ENCODE data around the gene MPPED1. TPM values are rescaled to one million over a fixed set of nuclear protein-coding genes. Genes with fewer than 3 reads are reported as not detected.

Gene MPPED1
- total RNA-seq, 1 experiment from 2014 or later, result not detected

- DNase-seq (ENCODE audit: low read depth), result no peak
Observed at GRCh38 chr22:43429426-43429825, 17.6 kb downstream of the MPPED1 start.

GRCh38 chr22:43431808-43432554 lies 20.2 kb downstream of the MPPED1 start:
- no peak for DNase-seq (ENCODE audit: low read depth)

- DNase-seq (ENCODE audit: low read depth), result no peak
Observed at GRCh38 chr22:43432883-43433415, 21.1 kb downstream of the MPPED1 start.

- no peak for DNase-seq (ENCODE audit: low read depth)
Observed at GRCh38 chr22:43433451-43434274, 21.8 kb downstream of the MPPED1 start.

GRCh38 chr22:43434275-43434927 lies 22.6 kb downstream of the MPPED1 start:
- no peak for DNase-seq (ENCODE audit: low read depth)

- no peak for DNase-seq (ENCODE audit: low read depth)
Observed at GRCh38 chr22:43434928-43435311, 23.1 kb downstream of the MPPED1 start.

GRCh38 chr22:43435851-43436811 lies 24.3 kb downstream of the MPPED1 start:
- peak; percentile 59 for DNase-seq (ENCODE audit: low read depth)

- no peak for DNase-seq (ENCODE audit: low read depth)
Observed at GRCh38 chr22:43436868-43437267, 25.1 kb downstream of the MPPED1 start.

- no peak for DNase-seq (ENCODE audit: low read depth)
Observed at GRCh38 chr22:43437871-43438475, 26.2 kb downstream of the MPPED1 start.

- no peak for DNase-seq (ENCODE audit: low read depth)
Observed at GRCh38 chr22:43438666-43439347, 27.0 kb downstream of the MPPED1 start.

- DNase-seq (ENCODE audit: low read depth), result no peak
Observed at GRCh38 chr22:43439368-43440103, 27.7 kb downstream of the MPPED1 start.

GRCh38 chr22:43440104-43440387 lies 28.2 kb downstream of the MPPED1 start:
- DNase-seq (ENCODE audit: low read depth), result no peak

GRCh38 chr22:43440556-43440955 lies 28.7 kb downstream of the MPPED1 start:
- no peak for DNase-seq (ENCODE audit: low read depth)

- DNase-seq (ENCODE audit: low read depth), result no peak
Observed at GRCh38 chr22:43441216-43441615, 29.4 kb downstream of the MPPED1 start.

GRCh38 chr22:43441751-43442150 lies 29.9 kb downstream of the MPPED1 start:
- DNase-seq (ENCODE audit: low read depth), result no peak

- no peak for DNase-seq (ENCODE audit: low read depth)
Observed at GRCh38 chr22:43442386-43443151, 30.8 kb downstream of the MPPED1 start.

GRCh38 chr22:43443152-43443471 lies 31.3 kb downstream of the MPPED1 start:
- no peak for DNase-seq (ENCODE audit: low read depth)

GRCh38 chr22:43446037-43446803 lies 34.4 kb downstream of the MPPED1 start:
- DNase-seq (ENCODE audit: low read depth), result no peak

All from Daoy (cell line).